Measurements from ENCODE around the gene TEAD4.

Gene TEAD4

GRCh38 chr12:2960996-2961616 is 1.9 kb downstream of the TEAD4 start:
- DNase-seq (ENCODE audit: low spot score), result no peak

DNA sequence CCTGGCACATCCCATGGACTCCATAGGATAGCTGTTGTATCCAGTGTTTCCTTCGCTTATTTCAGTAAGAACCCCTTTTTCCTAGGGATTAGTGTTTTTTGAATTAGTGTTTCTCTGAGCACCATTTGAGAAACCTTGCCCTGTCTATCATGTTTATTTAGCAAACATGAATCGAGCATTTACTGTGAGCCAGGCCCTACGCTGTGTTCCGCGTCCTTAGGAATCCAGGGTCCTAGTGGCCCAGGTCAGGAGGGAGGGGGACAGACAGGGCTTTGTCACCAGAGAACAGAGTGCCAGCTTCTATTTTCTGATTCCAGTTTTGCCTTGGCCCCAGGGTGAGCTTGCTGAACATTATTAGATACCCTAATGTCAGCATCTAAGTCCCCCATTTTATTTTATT is 2.5 kb downstream of the TEAD4 start:
- no peak for DNase-seq (ENCODE audit: low spot score)

DNA sequence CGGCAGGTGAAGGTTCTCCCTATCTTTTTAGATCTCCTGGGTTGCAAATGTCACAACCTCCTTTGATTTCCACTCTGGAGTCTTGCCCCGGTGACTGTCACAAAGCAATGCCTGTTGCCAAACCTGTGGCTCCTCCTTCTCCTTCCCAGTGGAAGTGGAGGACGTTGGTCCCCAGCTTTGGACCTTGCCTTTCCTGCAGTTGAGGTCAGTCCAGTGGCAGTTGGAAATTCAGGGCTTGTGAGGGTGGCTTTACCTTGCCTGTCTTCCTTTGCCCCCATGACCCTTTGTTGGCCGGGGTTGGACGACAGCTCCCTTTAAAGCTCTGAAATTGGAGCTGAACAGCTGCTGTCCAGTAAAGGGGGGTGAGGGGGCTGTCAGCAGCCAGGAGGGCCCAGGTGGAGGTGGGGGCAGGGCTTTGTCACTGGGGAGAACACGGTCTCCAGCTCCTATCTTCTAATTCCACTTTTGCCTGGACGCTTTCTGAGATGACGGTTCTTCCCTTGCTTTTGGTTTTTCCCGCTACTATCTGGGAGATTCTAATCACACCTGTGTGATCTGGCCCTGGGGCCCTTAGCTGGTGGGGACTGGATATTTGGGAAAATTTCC is 4.1 kb downstream of the TEAD4 start:
- no peak for DNase-seq (ENCODE audit: low spot score)

DNA sequence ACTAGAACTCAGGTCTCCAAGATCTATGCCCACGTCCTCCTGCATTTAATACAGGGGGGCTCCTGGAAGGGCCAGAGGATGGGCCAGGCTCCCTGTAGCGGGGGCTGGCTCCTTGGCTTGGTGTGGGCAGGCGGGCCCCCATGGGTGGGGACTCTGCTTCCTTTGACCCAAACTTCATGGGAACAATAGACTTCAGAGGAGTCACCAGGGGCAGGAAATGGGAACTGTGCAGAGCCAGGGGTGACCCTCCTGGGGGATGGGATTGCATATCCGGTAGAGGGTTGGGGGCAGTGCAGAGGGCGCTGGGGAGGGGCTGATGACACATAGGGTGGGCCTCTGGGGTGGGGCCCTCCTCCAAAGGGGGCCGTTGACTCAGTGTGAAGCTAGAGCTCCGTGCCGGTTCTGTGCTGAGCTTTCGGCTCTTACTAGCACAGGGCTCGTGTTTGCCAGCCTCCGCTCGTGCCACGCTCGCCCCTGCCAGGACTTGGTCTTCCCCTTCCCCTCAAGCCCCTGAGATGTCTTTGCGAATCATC is 4.6 kb downstream of the TEAD4 start:
- DNase-seq (ENCODE audit: low spot score), result no peak

DNA sequence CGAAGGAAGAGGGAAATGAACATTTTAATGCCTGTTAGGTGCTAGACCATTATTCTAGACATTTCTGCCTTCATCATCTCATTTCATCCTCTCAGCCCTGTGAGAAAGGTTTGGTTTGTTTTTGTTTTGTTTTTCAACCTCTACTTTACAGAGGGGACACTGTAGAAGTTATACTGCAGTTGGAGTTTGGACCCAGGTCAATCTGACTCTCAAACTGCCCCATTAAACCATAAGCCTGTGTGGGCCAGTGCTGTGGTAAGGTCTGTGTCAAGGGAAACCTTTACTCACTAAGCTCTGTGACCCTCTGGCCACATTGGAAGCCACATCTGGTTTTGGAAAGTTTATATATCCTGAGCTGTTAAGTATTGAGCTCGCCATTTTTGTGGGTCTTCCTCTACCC is 8.5 kb downstream of the TEAD4 start:
- DNase-seq (ENCODE audit: low spot score), result no peak

DNA sequence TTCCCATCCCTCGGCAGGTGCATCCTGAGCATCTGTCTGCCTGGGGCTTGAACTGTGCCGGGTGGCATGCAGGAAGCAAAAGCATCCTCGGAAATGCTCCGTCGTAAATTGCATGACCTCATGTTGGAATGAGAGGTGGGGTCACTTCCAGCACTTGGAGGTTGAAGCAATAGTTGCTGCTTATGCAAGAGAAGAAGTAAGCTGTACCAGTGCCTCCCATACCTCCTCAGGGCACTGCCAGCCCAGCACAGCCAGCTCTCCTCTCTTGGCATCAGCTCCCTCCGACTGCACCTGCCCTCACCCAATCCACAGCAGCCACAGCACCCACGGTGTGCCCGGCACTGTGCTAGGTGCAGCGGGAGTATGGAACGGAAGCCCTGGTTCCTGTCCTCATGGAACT is 11.5 kb downstream of the TEAD4 start:
- DNase-seq (ENCODE audit: low spot score), result no peak

- DNase-seq (ENCODE audit: low spot score), result no peak
These were observed 14.4 kb downstream of the TEAD4 start for GRCh38 chr12:2973566-2973965.

DNA sequence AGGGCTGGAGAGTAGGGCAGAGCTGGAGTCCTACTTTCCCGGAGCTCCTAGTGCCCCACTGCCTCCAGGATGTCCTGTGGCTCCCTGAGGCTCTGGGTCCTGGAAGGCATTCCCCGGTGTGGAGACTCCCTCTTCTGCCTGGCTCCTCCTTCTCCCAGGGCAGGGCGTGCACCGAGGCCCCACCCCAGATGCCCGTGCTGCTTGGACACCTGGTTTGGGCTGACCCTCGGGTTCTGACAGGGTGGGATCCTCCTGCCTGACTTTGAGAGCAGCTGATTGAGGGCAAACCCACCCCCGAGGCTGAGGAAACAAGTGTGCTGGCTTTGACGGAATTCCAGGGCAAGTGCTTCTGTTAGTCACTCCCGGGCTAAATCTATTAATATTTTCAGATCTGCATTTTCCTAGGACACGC is 15.4 kb downstream of the TEAD4 start:
- no peak for DNase-seq (ENCODE audit: low spot score)

DNA sequence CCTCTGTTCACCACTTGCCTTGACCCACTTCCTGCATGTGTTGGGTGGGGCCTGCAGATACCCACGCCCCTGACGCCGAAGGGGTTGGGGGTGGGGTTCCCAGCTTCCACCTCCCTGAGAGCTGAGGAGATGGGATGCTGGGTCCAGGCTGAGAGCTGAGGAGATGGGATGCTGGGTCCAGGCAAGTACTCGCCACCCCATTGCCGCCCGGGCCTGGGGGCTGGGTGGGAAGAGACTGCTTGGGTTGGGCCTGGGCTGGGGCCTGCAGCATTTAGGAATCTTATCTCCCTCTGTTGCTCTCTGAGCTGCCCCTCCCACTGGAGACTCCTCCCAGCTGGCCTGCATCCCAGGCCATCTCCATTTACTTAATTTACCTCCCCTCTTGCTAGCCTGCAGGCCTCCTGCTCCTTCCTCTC is 17.4 kb downstream of the TEAD4 start:
- DNase-seq (ENCODE audit: low spot score), result no peak

GRCh38 chr12:2977776-2978175 is 18.6 kb downstream of the TEAD4 start:
- DNase-seq (ENCODE audit: low spot score), result no peak

GRCh38 chr12:2979806-2980205 is 20.6 kb downstream of the TEAD4 start:
- DNase-seq (ENCODE audit: low spot score), result no peak

DNA sequence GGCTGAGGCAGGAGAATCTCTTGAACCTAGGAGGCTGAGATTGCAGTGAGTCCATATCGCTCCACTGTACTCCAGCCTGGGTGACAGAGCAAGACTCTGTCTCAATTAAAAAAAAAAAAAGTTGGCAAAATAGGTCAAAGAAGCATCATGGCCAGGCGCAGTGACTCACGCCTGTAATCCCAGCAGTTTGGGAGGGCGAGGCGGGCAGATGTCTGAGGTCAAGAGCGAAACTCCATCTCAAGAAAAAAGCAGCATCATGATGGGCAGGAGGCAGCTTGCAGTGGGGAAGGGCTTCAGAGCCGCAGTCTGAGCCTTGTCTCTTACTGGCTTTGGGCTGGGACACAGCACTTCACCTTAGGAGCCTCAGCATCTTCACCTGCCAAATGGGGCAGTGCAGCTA is 21.4 kb downstream of the TEAD4 start:
- no peak for DNase-seq (ENCODE audit: low spot score)

DNA sequence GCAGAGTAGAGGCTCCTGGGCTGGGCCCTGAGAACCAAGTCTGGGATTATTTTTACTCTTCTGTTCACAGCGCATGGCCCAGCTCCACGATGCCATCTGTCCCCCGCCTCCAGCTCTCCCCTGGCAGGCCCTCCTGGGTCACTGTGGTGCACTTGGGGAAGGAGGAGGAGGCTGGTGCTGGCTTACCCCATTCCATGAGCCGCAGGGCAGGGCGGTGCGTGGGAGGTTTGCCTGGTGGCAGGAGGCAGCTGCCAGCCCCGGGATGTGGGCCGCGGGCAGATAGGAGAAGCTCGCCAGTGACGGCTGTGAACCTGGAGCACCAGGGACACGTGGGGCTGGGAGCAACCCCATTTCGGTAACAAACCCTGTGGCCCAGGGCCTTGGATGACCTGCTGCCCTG is 23.2 kb downstream of the TEAD4 start:
- no peak for DNase-seq (ENCODE audit: low spot score)

DNA sequence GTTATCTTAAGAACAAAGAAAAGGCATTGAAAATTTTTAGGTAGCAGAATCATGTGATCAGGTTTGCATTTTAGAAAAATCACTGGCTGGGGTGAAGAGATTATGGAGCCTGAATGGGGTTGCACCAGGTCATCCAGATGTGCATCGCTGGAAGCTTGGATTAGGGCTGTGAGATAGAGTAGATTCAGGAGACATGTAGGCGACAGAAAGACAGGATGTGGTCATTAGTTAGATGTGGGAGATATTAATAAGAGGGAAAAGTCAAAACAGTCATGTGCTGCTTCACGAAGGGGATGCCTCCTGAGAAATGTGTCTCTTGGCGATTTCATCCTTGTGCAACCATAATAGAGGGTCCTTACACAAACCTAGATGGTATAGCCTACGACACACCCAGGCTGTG is 25.1 kb downstream of the TEAD4 start:
- DNase-seq (ENCODE audit: low spot score), result no peak

GRCh38 chr12:2984698-2985097 is 25.5 kb downstream of the TEAD4 start:
- DNase-seq (ENCODE audit: low spot score), result no peak

DNA sequence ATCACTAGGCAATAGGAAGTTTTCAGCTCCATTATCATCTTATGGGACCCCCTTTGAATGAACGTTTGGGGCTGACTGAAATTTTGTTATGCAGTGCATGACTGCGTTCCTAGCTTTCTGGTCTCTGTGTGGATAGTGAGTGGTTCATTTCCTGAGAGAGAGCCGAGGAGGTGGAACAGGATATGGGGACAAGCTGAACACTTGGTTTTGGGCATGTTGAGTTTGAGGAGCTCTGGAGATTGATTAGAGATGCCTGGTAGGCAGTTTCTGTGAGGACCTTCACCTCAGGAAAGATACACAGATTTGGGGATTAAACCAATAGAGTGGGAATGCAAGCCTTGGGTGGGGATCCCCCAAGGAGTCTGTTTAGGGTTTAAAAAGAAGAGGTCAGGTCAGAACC is 27.7 kb downstream of the TEAD4 start:
- DNase-seq (ENCODE audit: low spot score), result no peak

GRCh38 chr12:2988494-2988893 is 29.3 kb downstream of the TEAD4 start:
- no peak for DNase-seq (ENCODE audit: low spot score)

DNA sequence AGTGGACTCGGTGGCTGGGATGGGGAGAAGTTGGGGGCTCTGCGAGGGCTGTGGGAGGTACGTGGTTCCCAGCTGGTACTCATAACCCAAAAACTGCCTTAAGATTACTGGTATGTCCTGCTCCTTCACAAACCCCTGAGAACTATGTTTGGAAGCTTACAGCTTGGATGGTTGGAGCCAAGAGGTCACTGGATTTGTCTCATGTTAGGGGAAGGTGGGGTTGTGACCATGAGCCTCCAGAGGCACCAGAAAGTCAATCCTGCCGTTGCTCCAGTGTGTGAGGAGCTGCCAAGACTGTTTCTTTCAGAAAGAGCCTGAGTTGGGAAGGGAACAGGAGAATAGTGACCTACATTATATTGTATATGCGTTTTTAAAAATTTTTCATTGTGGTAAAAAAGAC is 33.5 kb downstream of the TEAD4 start:
- DNase-seq (ENCODE audit: low spot score), result no peak

DNA sequence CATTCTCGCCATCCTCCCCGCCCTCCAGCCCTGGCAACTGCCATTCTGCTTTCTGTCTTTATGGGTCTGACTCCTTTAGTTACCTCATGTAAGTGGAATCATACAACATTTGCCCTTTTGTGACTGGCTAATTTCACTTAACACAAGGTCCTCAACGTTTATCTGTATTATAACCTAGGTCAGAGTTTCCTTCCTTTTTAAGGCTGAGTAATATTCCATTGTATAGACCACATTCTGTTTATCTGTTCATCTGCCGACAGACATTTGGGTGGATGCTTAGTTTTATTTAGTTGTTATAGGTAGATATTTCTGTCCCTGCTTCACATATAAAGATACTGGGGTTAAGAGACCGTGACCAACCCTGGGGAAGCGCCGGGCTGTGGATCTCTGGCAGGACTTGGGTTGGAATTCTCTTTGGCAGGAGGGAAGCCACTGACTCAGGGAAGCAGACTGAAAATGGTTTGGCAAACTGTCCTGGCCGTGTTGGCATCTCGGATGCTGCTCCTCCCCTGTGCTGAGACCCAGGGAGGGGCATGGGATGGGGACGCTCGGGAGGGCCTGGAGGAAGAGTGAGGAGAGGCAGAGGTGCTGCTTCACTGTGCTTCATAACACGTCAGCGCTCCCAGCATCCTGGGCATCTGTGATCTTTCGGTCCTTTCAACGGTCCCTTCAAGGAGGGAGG is 38.9 kb downstream of the TEAD4 start:
- no peak for DNase-seq (ENCODE audit: low spot score)

GRCh38 chr12:2998789-2999264 is 39.6 kb downstream of the TEAD4 start:
- no peak for DNase-seq (ENCODE audit: low spot score)

- DNase-seq (ENCODE audit: low spot score), result no peak
These were observed 40.2 kb downstream of the TEAD4 start for GRCh38 chr12:2999265-2999841.

DNA sequence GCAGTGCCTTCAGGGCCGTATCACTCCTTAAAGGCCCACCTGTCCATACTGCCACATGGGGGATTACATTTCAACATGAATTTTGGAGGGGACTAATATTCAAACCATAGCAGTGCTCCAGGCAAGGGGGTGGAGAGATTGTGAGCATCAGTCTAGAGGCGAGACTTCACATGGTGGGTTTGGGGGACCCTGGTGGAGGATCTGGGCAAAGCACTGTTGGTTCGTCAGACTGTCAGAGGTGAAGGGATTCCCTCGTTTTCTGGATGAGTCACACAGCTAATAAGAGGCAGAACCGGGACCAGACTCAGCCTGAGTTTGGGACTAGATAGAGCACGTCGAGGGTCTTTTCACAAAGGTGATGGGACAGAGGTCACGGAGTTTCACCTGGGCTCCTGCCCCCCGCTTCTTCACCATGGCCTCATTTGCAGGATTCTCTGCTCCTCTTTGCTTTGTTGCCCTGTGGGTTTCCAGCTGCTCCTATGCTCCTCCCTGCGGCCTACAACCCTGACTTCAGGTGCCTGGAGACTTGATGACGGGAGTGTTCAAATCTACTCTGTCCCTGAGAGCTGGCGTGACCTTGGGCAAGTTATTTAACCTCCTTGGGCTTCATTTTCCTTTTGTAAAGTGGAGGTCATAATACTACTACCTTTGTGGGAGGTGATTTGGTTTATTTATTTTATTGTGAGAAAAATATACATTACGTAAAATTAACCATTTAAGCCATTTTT is 41.5 kb downstream of the TEAD4 start:
- no peak for DNase-seq (ENCODE audit: low spot score)

Data from left forelimb (tissue), 1 donor.